Calu3 (cell line): ENCODE data around the gene LRP8. TPM values are rescaled to one million over a fixed set of nuclear protein-coding genes. Genes with fewer than 3 reads are reported as not detected.

Source experiments
- BruUV-seq: library from RNA; stranded (reverse); fragments of 400-500 nt; replicated peaks from 2 replicates; lab custom pipeline; 2021; lab: Mats Ljungman, UMichigan
- CTCF ChIA-PET: fragments of 300-600 bp; sonication (Branson Sonifier 250); formaldehyde crosslinking; loops from one replicate; lab custom pipeline; 2022; ENCODE audit warnings: antibody characterized with exemption; lab: Charles Lee
- DNase-seq: peaks from one replicate; pipeline ENCODE4 v3.0.0; 2022
- H3K27ac Mint-ChIP-seq: one replicate; pipeline ENCODE4 v1.8.0; 2022; ENCODE audit warnings: mixed read lengths; ENCODE audit not compliant: unreplicated experiment
- H3K27me3 Mint-ChIP-seq: one replicate; pipeline ENCODE4 v1.8.0; 2022; ENCODE audit warnings: mixed read lengths; ENCODE audit not compliant: unreplicated experiment
- H3K36me3 Mint-ChIP-seq: one replicate; pipeline ENCODE4 v1.8.0; 2022; ENCODE audit warnings: mild to moderate bottlenecking, moderate library complexity, mixed read lengths; ENCODE audit not compliant: insufficient read depth, unreplicated experiment
- H3K4me1 Mint-ChIP-seq: one replicate; pipeline ENCODE4 v1.8.0; 2022; ENCODE audit warnings: mild to moderate bottlenecking, low read depth, mixed read lengths; ENCODE audit not compliant: unreplicated experiment
- H3K4me3 Mint-ChIP-seq: one replicate; pipeline ENCODE4 v1.8.0; 2022; ENCODE audit warnings: mild to moderate bottlenecking, low read depth, moderate library complexity, mixed read lengths; ENCODE audit not compliant: unreplicated experiment
- H3K9me3 Mint-ChIP-seq: one replicate; pipeline ENCODE4 v1.8.0; 2022; ENCODE audit warnings: low read depth, mixed read lengths; ENCODE audit not compliant: unreplicated experiment
- CTCF ChIP-seq: fragments of 200-600 bp; IDR thresholded peaks from one replicate; pipeline ENCODE4 v1.8.0; 2022; ENCODE audit warnings: antibody characterized with exemption; ENCODE audit not compliant: unreplicated experiment
- intact Hi-C: fragments of 100-400 bp; cut with micrococcal nuclease; formaldehyde crosslinking; loops from one replicate; pipeline ENCODE4 v1.10.0; 2022; ENCODE audit not compliant: unreplicated experiment
- total RNA-seq: library from RNA; stranded (reverse); gene quantifications from 2 replicates; pipeline ENCODE4 v1.2.3, GENCODE V29; 2022

Gene LRP8
- total RNA-seq, 1 experiment from 2014 or later: 104 TPM

- CTCF ChIA-PET: no interaction called here
- BruUV-seq: no TSS peak
These were observed 13.3 kb downstream of the LRP8 start for GRCh38 chr1:53314606-53315005.

GRCh38 chr1:53314096-53314495 is 13.8 kb downstream of the LRP8 start:
- DNase-seq: no peak
- no TSS peak for BruUV-seq
- Mint-ChIP-seq H3K4me3 (no peak overlapping the region), H3K4me1 (no peaks in the 10 kb centered on the region), H3K27me3 (no peaks in the 10 kb centered on the region), H3K36me3 (peaks cover 28% of the 10 kb centered on the region), H3K9me3 (no peaks in the 10 kb centered on the region), H3K27ac (no peak overlapping the region)
- intact Hi-C loops: no loop called here
- CTCF ChIA-PET: no interaction called here
- no peak for TF ChIP-seq CTCF

More at GRCh38 chr1:53314606-53315005, 13.3 kb downstream of the LRP8 start:
- intact Hi-C loops: no loop called here
- Mint-ChIP-seq H3K4me3 (no peak overlapping the region), H3K4me1 (no peaks in the 10 kb centered on the region), H3K36me3 (peaks cover 28% of the 10 kb centered on the region), H3K9me3 (no peaks in the 10 kb centered on the region), H3K27ac (no peak overlapping the region), H3K27me3 (no peaks in the 10 kb centered on the region)
- no peak for TF ChIP-seq CTCF
- no peak for DNase-seq

GRCh38 chr1:53313556-53313955 is 14.3 kb downstream of the LRP8 start:
- Mint-ChIP-seq H3K36me3 (peaks cover 28% of the 10 kb centered on the region), H3K4me3 (no peak overlapping the region), H3K27ac (no peak overlapping the region), H3K4me1 (no peaks in the 10 kb centered on the region), H3K27me3 (no peaks in the 10 kb centered on the region), H3K9me3 (no peaks in the 10 kb centered on the region)
- TF ChIP-seq CTCF: no peak
- CTCF ChIA-PET: no interaction called here
- DNase-seq: no peak
- no TSS peak for BruUV-seq
- intact Hi-C loops: no loop called here

GRCh38 chr1:53311702-53312305 is 16.1 kb downstream of the LRP8 start:
- Mint-ChIP-seq H3K4me1 (no peaks in the 10 kb centered on the region), H3K9me3 (no peaks in the 10 kb centered on the region), H3K27me3 (no peaks in the 10 kb centered on the region), H3K27ac (no peak overlapping the region), H3K4me3 (no peak overlapping the region), H3K36me3 (peaks cover 20% of the 10 kb centered on the region)
- DNase-seq: no peak
- BruUV-seq: no TSS peak
- intact Hi-C loops: no loop called here
- TF ChIP-seq CTCF: no peak
- CTCF ChIA-PET: no interaction called here
